Ascending aorta (tissue), 2 donors: ENCODE data around the gene AMY2A. TPM values are rescaled to one million over a fixed set of nuclear protein-coding genes. Genes with fewer than 3 reads are reported as not detected.
"Not testable (repeated sequence)": the region's sequence is repeated elsewhere in the genome, so short reads cannot be mapped to it uniquely, and the experiment has no call there.

ENCODE experiments used
- DNase-seq, 2 donors: peaks; one replicate each; pipeline ENCODE4 v3.0.0-alpha.2; 2019; ENCODE audit warnings: low spot score in 2 of 2
- H3K27ac ChIP-seq, 2 donors: fragments of 200-600 bp; sonication (generic); one replicate each; pipeline ENCODE4 v1.5.1; 2016 to 2017; ENCODE audit warnings: mild to moderate bottlenecking in 1 of 2
- H3K27me3 ChIP-seq: fragments of 200-600 bp; sonication (generic); one replicate; pipeline ENCODE4 v1.5.1; 2017
- H3K36me3 ChIP-seq, 2 donors: fragments of 200-600 bp; sonication (generic); one replicate each; pipeline ENCODE4 v1.5.1; 2016
- H3K4me1 ChIP-seq, 2 donors: fragments of 200-600 bp; sonication (generic); one replicate each; pipeline ENCODE4 v1.5.1; 2016 to 2017; ENCODE audit warnings: mild to moderate bottlenecking in 1 of 2
- H3K4me3 ChIP-seq, 2 donors: fragments of 200-600 bp; sonication (generic); one replicate each; pipeline ENCODE4 v1.5.1; 2016 to 2017; ENCODE audit warnings: mild to moderate bottlenecking in 1 of 2
- H3K9me3 ChIP-seq, 2 donors: fragments of 200-600 bp; sonication (generic); one replicate each; pipeline ENCODE4 v1.5.1; 2016
- CTCF ChIP-seq, 3 experiments: fragments of 200-600 bp in 2 of 3; fragments of 450-650 bp in 1 of 3; sonication (generic) in 2 of 3; IDR thresholded peaks; one replicate each; pipeline ENCODE4 v1.5.1; 2016 to 2019; ENCODE audit warnings: antibody characterized with exemption in 3 of 3, mild to moderate bottlenecking in 1 of 3, moderate library complexity in 1 of 3
- intact Hi-C: fragments of 100-400 bp; cut with DNase I; formaldehyde crosslinking; loops from one replicate; pipeline ENCODE4 v1.15.1; 2023
- total RNA-seq: library from RNA; depleted of rRNA; stranded (reverse); fragments of >200 nt; gene quantifications from one replicate; pipeline ENCODE4 v1.1.0, GENCODE V29; 2016

The AMY2A gene
- total RNA-seq, 1 donor from 2014 or later: not detected

DNA sequence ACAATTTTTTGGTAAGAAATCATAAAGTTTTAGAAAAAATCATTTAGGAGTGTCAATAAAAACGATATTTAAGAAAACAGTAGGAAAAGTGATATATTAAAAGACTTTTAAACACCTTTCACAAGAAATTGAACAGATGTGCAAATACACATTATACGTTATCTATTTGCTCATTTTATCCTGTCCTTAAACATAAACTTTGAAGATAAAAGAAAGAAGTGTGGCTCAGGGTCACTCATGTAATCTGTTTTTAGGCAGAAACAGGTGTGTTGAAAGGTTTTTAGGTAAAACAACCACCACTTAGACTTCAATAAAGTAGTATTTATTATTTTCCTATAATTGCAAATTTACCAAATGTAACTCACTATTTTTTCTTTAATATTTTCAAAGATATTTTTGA, 32.7 kb upstream of the AMY2A start:
- no peaks in the 10 kb centered on the region for H3K27me3 ChIP-seq

DNA sequence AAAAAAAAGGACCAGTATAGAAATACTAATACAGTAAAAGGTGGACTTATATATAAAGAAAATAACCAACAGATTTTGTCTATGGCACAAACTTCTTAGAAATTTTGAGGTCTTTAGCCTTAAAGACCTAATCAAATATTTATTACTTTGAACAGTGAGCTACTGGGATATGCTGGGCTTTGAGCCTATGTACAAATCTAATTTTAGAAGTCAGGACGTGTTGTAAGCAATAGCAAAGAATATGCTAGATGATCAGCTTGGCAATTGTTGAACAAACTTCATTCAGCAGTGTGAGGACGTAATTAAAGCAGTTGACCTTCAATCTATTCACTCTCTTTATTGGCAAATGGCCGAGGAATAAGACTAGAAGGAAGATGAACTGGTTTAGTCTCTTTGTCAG, 14.5 kb upstream of the AMY2A start:
- DNase-seq, H3K4me3 ChIP-seq, H3K9me3 ChIP-seq, intact Hi-C loops, H3K27ac ChIP-seq, H3K4me1 ChIP-seq, H3K27me3 ChIP-seq, H3K36me3 ChIP-seq: not testable (repeated sequence)

More for the DNA sequence above, 32.7 kb upstream of the AMY2A start:
- Histone ChIP-seq H3K4me3 (no peak overlapping the region), H3K9me3 (no peaks in the 10 kb centered on the region), H3K27ac (no peak overlapping the region), H3K4me1 (no peaks in the 10 kb centered on the region), H3K36me3 (no peaks in the 10 kb centered on the region)
- intact Hi-C loops: no loop called here
- no peak for TF ChIP-seq CTCF (IDR thresholded peaks at IDR 0.05)
- no peak for DNase-seq

- Histone ChIP-seq H3K4me1 (no peaks in the 10 kb centered on the region), H3K27ac (no peak overlapping the region), H3K9me3 (no peaks in the 10 kb centered on the region), H3K4me3 (no peak overlapping the region), H3K27me3 (no peaks in the 10 kb centered on the region), H3K36me3 (no peaks in the 10 kb centered on the region)
- TF ChIP-seq CTCF (IDR thresholded peaks at IDR 0.05): no peak
- DNase-seq: no peak
- intact Hi-C loops: no loop called here
These were observed 865 bp upstream of the AMY2A start for GRCh38 chr1:103616362-103616761.

DNA sequence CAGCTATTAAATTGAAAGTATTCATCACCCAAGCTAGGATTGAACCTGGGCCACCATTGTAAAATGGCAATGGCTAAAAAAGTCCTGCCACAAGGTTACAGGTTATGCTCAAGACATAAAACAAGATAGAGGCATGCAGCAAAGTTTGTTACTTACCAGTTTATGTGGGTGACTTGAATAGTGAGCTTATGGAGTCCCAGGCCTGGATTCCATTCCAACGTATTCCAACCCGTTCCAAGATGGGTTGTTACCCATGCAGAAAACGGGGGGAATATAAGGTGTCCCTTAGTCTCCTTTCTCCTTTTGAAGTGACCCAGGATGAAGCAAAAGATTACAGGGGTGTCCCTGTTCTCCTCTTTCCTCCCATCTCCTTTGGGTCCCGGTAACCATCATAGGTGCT, 10.2 kb downstream of the AMY2A start:
- H3K4me1 ChIP-seq, H3K4me3 ChIP-seq, H3K9me3 ChIP-seq, H3K27me3 ChIP-seq, H3K27ac ChIP-seq, H3K36me3 ChIP-seq, DNase-seq, intact Hi-C loops: not testable (repeated sequence)

DNA sequence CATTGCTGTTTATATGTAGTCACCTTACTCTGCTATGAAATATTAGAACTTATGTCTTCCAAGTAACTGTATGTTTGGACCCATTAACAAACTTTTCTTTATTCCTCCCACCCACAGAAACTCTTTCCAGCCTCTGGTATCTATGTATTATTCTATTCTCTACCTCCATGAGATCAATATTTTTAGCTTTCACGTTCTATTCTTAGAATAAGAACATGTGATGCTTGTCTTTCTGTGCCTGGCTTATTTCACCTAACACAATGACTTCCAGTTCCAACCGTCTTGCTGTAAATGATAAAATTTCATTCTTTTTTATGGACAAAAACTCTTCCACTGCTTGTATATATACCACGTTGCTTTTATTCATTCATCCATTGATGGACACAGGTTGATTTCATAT, 24.0 kb downstream of the AMY2A start:
- H3K4me3 ChIP-seq, H3K36me3 ChIP-seq, H3K4me1 ChIP-seq, H3K27ac ChIP-seq, H3K9me3 ChIP-seq, H3K27me3 ChIP-seq, DNase-seq, intact Hi-C loops: not testable (repeated sequence)

DNA sequence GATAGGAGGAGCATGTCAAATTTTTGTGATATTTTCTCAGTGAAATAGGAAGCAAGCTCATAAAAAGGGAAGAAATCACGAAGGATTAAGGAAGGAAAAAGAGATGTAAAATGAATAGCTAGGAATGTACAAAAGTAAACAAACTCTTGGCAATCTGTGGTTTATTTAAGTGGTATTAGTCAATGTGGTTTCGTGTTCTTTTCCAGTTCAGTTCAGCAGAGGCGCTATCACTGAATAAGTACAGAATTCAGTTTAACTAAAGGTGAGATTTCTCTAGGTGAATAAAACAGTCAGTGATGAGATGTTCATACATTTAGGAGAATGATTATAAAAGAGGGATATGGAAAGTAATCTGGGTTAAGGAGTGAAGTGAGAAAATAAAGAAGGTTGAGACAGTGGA, 26.7 kb downstream of the AMY2A start:
- H3K9me3 ChIP-seq, H3K27me3 ChIP-seq, H3K36me3 ChIP-seq, H3K27ac ChIP-seq, H3K4me3 ChIP-seq, H3K4me1 ChIP-seq, DNase-seq, intact Hi-C loops: not testable (repeated sequence)

GRCh38 chr1:103650305-103650704, 33.1 kb downstream of the AMY2A start:
- H3K9me3 ChIP-seq, H3K4me3 ChIP-seq, H3K27me3 ChIP-seq, H3K4me1 ChIP-seq, H3K36me3 ChIP-seq, DNase-seq, H3K27ac ChIP-seq, intact Hi-C loops: not testable (repeated sequence)

GRCh38 chr1:103650889-103651288, 33.7 kb downstream of the AMY2A start:
- H3K27ac ChIP-seq, H3K36me3 ChIP-seq, intact Hi-C loops, H3K4me3 ChIP-seq, H3K4me1 ChIP-seq, H3K9me3 ChIP-seq, H3K27me3 ChIP-seq, DNase-seq: not testable (repeated sequence)

- intact Hi-C loops, H3K4me1 ChIP-seq, DNase-seq, H3K36me3 ChIP-seq, H3K27ac ChIP-seq, H3K4me3 ChIP-seq, H3K27me3 ChIP-seq, H3K9me3 ChIP-seq: not testable (repeated sequence)
These were observed 36.9 kb downstream of the AMY2A start for GRCh38 chr1:103654133-103654532.

GRCh38 chr1:103655460-103655859, 38.2 kb downstream of the AMY2A start, which contains the start of gene AMY1A:
Gene AMY1A (plus strand): TSS chr1:103655760. CDS start chr1:103656331, 571 bp downstream.
- intact Hi-C loops, H3K4me1 ChIP-seq, DNase-seq, H3K4me3 ChIP-seq, H3K27me3 ChIP-seq, H3K27ac ChIP-seq, H3K9me3 ChIP-seq, H3K36me3 ChIP-seq: not testable (repeated sequence)

Other genes starting within 250 kb of the AMY2A start
- gene RNPC3, start 91.7 kb upstream of the AMY2A start, total RNA-seq: 3.9 TPM
- gene AMY2B, start 45.8 kb upstream of the AMY2A start, total RNA-seq: 10.7 TPM
- not detected for gene AMY1A, start 38.3 kb downstream of the AMY2A start, total RNA-seq
- not detected for gene AMY1B, start 78.8 kb downstream of the AMY2A start, total RNA-seq
- gene AMY1C, start 132.5 kb downstream of the AMY2A start, total RNA-seq: not detected